HG02970 (cell line): ENCODE results near the gene CBFA2T3.

ENCODE experiments used
- ATAC-seq: cut with Tn5 transposase; IDR thresholded peaks from one replicate; pipeline ENCODE4 v1.9.1; 2021; ENCODE audit warnings: mild to moderate bottlenecking, moderate library complexity, moderate number of reproducible peaks; ENCODE audit not compliant: unreplicated experiment, low FRiP score

Gene CBFA2T3

GRCh38 chr16:88943131-88943664 lies 33.8 kb downstream of the CBFA2T3 start:
- no peak for ATAC-seq

DNA sequence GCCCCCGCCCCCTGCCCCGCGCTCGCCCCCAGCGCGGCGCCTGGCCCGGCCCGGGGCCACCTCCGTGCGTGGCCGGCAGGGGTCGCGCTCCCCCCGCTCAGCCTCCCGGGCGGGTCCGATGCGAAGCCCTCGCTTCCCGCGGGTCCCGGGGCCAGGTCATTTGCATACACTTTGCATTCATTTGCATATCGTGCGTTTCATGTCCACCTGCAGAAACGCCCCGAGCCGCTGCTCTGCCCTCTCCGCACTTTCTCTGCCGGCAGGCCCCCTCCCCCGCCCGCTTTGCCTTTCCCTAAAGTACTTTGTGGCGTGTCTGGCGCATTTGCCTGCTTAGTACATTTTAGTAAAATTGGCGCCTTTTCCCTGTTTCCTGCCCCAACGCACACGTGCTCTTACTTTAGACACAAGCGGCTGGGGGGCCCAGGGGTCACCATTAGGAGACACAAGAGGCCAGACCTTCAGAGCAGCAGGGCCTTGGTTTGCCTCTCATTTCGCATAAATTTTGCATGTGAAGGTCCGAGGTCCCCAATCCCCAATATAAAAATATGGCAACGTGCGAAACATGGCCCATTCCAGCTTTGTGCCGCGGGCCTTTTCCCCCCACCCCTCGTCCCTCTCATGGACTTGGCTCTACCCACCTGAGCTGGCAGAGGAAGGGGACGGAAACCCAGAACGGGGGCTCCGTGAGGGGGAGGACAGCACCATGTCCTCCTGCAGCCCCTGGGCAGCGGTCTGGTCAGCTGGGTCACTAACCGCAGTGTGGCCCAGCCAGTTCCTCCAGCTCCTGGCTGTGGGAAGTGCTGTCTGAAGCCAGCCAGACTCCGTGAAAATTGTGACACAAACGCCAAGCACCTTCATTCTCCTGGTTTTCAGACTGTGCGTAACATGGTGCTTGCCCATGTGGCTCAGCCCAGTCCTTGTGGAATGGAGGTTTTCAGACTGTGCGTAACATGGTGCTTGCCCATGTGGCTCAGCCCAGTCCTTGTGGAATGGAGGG lies 34.8 kb downstream of the CBFA2T3 start:
- peak; percentile 50 for ATAC-seq

GRCh38 chr16:88940862-88941817 lies 35.9 kb downstream of the CBFA2T3 start:
- peak; percentile 6 for ATAC-seq

- ATAC-seq, result no peak
Observed at GRCh38 chr16:88939972-88940861, 36.8 kb downstream of the CBFA2T3 start.

DNA sequence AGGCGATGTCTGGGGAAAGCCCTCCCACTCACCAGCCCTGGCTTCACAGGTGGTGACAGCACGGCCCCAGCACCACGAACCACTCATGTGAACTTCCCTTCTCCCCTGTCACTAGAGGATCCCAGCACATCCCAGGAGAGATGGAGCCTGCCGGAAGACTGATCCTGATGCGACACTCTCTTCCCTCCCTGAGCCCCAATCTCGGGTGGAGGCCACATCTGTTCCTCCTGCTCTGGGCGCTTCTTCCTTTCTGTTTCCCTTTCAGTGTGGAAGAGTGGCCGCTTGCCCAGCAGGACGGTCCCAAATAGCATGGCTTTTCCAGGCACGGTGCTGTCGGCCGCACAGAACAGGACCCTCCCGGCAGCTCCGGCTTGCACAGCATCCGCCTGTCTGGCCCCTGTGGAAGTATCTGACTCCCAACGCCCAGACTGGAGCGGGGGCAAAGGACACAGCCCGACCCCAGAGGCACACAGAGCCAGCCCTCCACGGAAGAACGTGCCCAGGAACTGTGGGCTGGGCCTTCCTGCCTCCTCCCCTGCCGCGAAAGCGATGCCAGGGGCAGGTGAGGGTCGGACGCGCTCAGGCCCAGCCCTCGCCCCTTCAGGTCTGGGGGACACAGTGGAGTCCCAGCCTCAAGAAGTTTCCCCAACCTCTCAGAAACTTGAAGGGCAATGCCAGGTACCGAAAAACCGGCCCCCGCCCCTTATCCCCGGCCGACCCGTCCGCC lies 37.6 kb downstream of the CBFA2T3 start:
- ATAC-seq, result no peak

DNA sequence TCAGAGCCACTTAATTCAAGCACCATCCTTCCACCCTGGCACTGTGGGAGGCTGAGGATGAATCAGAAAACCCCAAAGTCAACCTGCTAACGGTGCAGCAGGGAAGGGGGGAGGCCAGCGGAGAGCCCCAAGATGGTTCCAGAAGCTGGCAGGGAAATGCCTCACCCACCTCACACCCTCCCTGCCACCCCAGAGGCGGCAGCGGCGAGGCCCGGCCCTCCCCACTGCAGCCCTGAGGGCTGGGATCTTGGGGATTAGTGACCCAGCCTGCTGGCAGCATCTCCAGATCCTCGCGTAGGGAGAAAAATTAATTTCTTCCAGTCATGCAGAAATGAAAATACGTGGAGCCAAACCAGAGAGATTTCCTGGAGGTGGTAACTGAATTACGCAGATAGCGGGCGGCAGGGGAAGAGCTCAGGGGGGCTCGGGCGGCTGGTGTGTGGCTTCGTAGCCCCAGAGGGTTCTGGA lies 38.2 kb downstream of the CBFA2T3 start:
- ATAC-seq, result no peak

GRCh38 chr16:88938119-88938776 lies 38.8 kb downstream of the CBFA2T3 start:
- ATAC-seq, result no peak

DNA sequence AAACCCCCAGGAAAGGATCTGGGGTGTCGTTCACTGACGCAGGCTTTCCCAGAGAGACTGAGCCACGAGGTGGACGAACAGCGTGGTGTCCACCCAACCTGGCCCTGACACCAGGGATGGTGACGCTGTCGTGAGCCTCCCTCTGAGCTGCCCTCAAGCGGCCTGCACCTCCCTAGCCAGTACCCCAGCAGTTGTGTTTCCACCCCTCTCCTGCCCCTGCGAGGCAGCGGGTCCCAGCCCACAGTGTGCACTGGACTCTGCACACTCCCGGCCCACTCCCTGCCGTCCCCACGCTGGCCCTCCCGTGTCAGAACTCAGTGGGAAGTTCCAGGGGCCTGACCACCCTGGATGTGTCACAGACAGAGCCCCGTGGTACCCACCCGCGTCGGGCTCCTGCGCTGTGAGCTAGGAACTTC lies 39.8 kb downstream of the CBFA2T3 start:
- no peak for ATAC-seq

DNA sequence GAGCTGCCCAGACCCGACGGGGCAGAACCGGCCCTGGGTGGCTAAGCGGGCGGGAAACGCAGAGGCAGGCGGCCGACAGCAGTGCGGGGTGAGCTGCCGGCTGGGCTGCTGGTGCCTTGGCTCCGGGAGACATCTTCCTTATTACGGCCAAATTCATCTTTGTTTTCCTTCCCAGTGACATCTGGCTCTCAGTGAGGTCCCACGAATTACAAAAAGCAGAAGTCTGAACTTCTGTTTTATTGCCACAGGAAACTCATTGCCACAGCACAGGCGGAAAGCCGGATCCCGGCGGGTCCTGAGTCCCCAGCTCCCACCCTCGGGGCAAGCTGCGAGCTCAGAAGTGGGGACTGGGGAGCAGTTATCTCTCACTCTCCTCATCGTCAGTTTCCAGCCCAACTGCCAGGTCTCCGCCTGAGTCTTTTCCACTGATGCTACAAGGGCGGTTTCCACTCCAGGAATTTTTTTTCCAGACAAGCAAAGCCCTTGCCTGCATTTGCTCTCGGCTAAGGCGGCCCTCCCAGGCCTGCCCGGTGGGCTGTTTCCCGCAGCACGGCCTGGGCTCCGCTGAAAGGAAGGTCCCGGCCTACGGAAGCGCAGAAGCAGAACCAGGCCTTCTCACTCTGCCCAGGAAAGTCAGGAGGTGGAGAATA lies 40.3 kb downstream of the CBFA2T3 start:
- no peak for ATAC-seq

DNA sequence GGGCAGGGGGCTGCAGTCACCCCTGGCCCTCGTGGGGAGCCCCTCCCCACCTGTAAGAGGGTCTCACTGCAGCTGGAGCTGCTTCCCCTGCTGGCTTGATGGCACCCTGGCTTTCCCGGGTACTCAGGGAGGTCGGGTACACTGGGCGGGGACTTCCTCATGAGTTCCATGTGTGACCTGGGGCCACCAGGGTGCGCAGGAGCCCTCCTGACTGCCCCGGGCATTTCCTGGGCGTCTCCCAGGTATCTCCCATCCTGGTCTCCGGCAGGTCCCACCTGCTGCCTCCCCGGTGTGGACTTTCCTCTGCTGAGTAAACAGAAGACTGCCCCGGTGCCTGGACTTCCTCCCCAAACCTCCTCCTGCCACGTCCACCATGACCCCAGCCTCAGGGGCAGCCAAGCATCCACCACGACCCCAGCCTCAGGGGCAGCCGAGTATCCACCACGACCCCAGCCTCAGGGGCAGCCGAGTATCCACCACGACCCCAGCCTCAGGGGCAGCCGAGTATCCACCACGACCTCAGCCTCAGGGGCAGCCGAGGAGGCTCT lies 40.9 kb downstream of the CBFA2T3 start:
- no peak for ATAC-seq

DNA sequence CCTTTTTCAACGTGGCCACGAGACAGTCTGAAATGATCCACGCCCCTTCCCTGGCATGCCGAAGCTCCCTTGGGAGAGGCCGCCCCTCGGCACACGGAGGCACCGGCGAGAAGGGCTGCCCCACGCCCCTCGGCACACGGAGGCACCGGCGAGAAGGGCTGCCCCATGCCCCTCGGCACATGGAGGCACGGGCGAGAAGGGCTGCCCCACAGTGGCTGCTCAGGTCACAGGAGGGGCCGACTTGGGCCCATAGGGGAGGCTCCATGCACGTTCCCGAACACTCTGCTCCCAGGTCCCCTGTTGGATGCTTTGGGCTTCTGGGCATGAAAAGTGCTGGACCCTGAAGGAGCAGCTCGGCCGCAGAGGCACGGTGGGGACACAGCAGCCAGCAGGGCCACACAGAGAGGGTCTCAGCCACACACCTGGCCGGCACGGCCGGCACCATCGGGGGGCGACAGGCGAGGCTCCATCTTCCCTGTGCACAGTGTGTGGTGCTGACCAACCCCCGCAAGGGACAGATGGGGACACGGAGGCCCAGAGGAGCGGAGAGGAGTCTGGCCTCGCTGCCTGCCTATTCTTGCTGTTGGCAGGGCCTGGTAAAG lies 42.8 kb downstream of the CBFA2T3 start:
- ATAC-seq, result no peak

- no peak for ATAC-seq
Observed at GRCh38 chr16:88932929-88933328, 44.1 kb downstream of the CBFA2T3 start.

DNA sequence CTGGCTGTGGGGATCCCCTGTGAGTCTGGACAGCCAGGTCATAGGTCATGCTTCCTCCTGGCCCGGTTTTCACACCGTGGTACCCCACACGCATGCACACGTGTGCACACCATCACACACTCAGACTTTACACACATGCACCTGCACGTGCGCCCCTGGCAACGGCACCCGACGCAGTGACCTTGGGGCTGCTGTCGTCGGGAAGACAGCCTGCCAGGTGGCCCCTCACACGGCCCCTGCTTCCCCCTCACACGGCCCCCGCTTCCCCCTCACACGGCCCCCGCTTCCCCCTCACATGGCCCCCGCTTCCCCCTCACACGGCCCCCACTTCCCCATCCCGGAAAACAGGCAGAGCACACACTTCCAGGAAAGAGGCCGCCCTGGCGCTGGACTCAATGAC lies 45.1 kb downstream of the CBFA2T3 start:
- no peak for ATAC-seq

DNA sequence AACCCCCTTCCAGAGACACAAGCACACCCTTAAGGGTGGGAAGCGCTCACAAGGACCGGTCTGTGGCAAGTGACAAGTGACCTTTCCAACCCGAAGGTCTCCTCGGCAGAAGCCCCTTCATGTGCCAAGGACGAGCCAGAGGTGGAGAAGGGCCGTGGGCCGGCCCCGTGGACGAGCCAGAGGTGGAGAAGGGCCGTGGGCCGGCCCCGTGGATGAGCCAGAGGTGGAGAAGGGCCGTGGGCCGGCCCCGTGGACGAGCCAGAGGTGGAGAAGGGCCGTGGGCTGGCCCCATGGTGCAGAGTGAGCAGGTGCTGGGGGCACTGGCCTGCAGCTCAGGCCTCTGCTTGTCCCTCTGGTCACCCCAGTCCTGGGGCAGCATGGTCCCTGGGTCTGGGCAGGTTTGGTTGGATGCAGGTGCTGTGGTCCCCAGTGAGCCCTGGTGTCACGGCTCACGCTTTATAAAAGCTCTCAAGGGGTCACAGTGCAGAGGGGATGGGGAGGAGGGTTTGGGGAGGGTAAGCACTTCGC lies 45.6 kb downstream of the CBFA2T3 start:
- no peak for ATAC-seq

- no peak for ATAC-seq
Observed at GRCh38 chr16:88930716-88931115, 46.3 kb downstream of the CBFA2T3 start.

DNA sequence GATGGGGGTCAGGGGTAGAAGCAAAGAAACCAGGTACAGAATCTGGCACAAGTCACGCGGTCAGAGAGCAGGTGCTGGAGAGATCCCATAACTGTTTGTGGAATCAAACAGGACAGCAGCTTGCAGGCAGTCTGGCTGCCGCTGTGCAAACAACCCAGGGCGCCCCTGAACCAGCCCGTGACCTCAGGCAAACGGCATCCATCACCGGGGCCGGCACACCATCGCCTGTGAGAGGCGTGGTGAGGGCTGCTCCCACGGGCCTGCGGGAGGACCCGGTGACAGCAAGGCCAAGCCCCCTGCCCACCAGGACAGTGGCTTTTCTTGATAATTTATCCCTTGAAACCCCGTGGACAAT lies 47.9 kb downstream of the CBFA2T3 start:
- no peak for ATAC-seq

DNA sequence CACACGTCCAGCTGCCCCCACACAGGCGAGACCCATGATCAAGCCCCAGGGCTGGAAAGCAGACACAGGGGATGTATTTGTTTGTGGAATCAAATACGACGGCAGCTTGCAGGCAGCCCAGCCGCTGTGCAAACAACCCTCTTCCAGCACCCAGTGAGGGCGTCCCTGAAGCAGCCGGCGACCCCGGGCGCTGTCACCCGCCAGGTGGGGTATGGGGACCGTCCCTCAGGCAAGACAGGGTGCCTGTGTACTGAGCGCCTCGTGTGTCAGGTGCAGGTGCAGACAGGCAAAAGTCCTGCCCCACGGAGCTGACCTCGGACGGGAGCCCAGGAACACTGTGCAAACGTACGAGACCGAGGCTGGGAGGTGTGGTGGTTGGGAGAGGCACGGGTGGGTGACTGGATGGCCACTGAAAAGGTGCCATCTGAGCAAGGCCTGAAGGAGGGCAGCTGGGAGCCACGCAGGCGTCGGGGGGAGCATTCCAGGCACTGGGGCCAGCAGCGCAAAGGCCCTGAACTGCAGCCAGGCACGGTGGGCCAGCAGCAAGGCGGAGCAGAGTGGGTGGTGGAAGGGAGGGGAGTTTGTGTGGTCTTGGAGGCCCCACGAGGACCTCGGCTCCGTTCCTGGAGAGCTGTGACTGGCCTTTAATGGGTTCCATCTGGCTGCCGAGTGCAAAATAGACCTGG lies 48.5 kb downstream of the CBFA2T3 start:
- no peak for ATAC-seq
